Measurements from ENCODE around the gene DNAH17. TPM values are rescaled to one million over a fixed set of nuclear protein-coding genes. Genes with fewer than 3 reads are reported as not detected.

Gene DNAH17
- polyA plus RNA-seq, 1 experiment, result not detected

DNA sequence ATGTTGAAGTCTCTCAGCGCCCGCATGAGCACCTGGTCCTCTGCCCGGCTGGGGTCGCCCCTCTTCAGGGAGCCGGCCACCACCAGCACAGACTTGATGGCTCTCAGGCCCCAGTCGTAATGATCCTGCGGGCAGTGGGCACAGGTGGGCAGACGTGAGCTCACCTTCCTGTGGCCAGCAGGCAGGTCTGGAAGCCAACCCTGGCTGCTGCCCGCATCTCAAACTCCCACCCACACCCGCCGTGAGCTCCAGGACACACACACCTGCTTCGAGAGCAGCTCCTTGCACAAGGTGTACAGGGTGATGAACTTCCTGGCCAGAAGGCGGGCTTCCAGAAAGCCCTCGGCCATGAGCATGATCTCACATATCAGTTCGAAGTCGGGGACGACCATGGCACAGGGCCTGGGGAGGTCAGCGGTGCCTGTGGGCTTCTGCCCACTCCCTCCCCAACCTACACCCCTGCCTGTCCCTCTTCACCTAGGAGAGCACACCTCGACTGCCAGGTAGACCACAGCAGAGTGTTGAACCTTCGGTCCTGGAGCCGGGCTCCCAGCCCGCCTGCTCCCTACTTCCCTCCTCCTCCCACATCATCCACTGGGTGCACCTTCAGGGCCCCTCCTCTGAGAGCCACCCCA is 82.4 kb downstream of the DNAH17 start:
- POLR2A ChIA-PET, result no interaction called here
- Histone ChIP-seq H3K27me3 (ENCODE audit: control insufficient read depth, insufficient read depth, low read length) (peaks cover 12% of the 10 kb centered on the region), H3K27ac (ENCODE audit: low read depth, low read length) (no peak overlapping the region), H3K4me3 (ENCODE audit: low read depth, low read length) (no peak overlapping the region), H3K9me3 (ENCODE audit: control insufficient read depth, insufficient read depth, low read length) (no peaks in the 10 kb centered on the region)
- DNase-seq (ENCODE audit: low read depth, low spot score), result no peak
- CTCF ChIA-PET, result interaction anchor here (0.6 to 6.6 kb wide), 2 partner anchors 215 to 306 kb away, joined by 5 to 111 read pairs; no protein-coding TSS in a partner anchor
- TF ChIP-seq, protein P1, sequence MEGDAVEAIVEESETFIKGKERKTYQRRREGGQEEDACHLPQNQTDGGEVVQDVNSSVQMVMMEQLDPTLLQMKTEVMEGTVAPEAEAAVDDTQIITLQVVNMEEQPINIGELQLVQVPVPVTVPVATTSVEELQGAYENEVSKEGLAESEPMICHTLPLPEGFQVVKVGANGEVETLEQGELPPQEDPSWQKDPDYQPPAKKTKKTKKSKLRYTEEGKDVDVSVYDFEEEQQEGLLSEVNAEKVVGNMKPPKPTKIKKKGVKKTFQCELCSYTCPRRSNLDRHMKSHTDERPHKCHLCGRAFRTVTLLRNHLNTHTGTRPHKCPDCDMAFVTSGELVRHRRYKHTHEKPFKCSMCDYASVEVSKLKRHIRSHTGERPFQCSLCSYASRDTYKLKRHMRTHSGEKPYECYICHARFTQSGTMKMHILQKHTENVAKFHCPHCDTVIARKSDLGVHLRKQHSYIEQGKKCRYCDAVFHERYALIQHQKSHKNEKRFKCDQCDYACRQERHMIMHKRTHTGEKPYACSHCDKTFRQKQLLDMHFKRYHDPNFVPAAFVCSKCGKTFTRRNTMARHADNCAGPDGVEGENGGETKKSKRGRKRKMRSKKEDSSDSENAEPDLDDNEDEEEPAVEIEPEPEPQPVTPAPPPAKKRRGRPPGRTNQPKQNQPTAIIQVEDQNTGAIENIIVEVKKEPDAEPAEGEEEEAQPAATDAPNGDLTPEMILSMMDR (IDR thresholded peaks at IDR 0.05; ENCODE audit: low read depth, low read length), result no peak

DNA sequence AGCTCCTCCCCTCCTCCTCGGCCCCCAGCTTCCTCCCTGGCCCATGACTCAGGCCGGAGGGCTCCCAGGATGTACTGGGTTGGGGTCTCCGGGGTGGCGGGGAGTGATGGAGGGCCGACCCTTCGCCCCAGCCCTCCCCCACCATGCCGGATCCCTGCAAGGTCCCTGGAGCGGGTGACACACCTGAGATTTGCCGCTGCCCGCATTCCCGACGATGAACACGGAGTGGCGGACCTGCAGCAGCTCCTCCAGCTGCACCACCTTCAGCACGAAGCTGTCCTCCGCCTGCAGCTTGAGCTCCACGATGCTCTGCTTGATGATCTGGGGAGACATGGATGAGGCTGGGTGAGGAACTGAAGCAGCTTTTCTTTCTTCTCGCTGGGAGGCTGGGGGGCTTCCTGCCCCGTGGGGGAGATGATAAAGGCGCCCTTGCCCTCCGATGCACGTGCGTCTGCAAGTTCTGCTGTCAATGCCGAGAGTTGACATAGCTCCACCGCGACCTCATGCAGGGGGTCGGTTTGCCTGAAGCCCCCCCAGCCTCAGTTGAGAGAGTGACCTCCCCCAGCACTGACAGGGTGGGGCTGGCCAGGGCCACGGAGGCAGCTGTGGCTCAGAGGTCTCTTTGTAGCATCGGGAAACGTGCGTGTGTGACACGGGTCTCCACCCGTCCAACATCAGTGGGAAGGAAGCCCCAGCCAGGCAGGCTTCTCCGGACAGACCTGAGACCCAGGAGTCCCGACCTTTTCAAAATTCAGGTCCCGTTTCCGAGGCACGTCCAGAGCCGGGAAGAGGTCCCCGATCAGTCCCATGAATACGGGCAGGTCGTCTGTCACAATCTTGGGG is 83.1 kb downstream of the DNAH17 start:
- peaks cover 16% of the 10 kb centered on the region for H3K27me3 ChIP-seq (ENCODE audit: control insufficient read depth, insufficient read depth, low read length)
- H3K27ac ChIP-seq (ENCODE audit: low read depth, low read length), result no peak overlapping the region
- ChIA-PET POLR2A (no interaction called here), CTCF (interaction anchor here (0.6 to 6.6 kb wide), 3 partner anchors 191 to 1592 kb away, joined by 4 to 111 read pairs (median 7); no protein-coding TSS in a partner anchor)
- DNase-seq (ENCODE audit: low read depth, low spot score), result no peak
- TF ChIP-seq, protein P1 (IDR thresholded peaks at IDR 0.05; ENCODE audit: low read depth, low read length), result no peak
- no peak overlapping the region for H3K4me3 ChIP-seq (ENCODE audit: low read depth, low read length)
- no peaks in the 10 kb centered on the region for H3K9me3 ChIP-seq (ENCODE audit: control insufficient read depth, insufficient read depth, low read length)

DNA sequence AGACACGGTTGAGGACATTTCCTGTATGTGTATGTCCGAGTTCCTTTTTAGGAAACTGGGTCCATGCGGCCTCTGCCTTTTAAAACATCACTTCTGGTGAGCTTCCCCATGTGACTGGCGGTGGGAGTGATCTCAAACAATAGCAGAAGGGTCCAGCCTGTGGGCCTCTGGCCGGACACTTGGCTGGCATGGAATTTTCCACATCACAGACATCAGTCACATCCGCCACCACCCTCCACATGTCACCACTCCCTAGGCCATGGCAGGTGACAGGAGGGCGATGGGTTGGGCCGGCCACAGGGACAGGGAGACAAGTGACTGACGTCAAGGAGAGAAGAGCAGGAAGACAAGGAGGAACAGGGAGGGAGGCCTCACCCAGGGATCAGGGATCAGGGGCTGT is 83.7 kb downstream of the DNAH17 start:
- no peak for DNase-seq (ENCODE audit: low read depth, low spot score)

GRCh38 chr17:78492116-78492799 is 84.9 kb downstream of the DNAH17 start:
- no peaks in the 10 kb centered on the region for H3K9me3 ChIP-seq (ENCODE audit: control insufficient read depth, insufficient read depth, low read length)
- ChIA-PET POLR2A (no interaction called here), CTCF (interaction anchor here (6.6 kb wide), 1 partner anchor 217 kb away, joined by 111 read pairs; no protein-coding TSS in a partner anchor)
- TF ChIP-seq, protein P1 (IDR thresholded peaks at IDR 0.05; ENCODE audit: low read depth, low read length), result no peak
- no peak overlapping the region for H3K4me3 ChIP-seq (ENCODE audit: low read depth, low read length)
- DNase-seq (ENCODE audit: low read depth, low spot score), result no peak
- peaks cover 18% of the 10 kb centered on the region for H3K27me3 ChIP-seq (ENCODE audit: control insufficient read depth, insufficient read depth, low read length)
- H3K27ac ChIP-seq (ENCODE audit: low read depth, low read length), result no peak overlapping the region

More for the DNA sequence above, 83.7 kb downstream of the DNAH17 start:
- Histone ChIP-seq H3K27me3 (ENCODE audit: control insufficient read depth, insufficient read depth, low read length) (peaks cover 16% of the 10 kb centered on the region), H3K9me3 (ENCODE audit: control insufficient read depth, insufficient read depth, low read length) (no peaks in the 10 kb centered on the region), H3K27ac (ENCODE audit: low read depth, low read length) (no peak overlapping the region), H3K4me3 (ENCODE audit: low read depth, low read length) (no peak overlapping the region)
- TF ChIP-seq, protein P1 (IDR thresholded peaks at IDR 0.05; ENCODE audit: low read depth, low read length), result no peak
- POLR2A ChIA-PET, result no interaction called here
- CTCF ChIA-PET, result interaction anchor here (0.6 to 6.6 kb wide), 3 partner anchors 192 to 1592 kb away, joined by 4 to 111 read pairs (median 7); no protein-coding TSS in a partner anchor
